Embryonic facial prominence (tissue), 1 donor: Measurements from ENCODE around the gene VENTX.
"Not testable (repeated sequence)": the region's sequence is repeated elsewhere in the genome, so short reads cannot be mapped to it uniquely, and the experiment has no call there.

Source experiments
- DNase-seq: peaks from one replicate; pipeline ENCODE4 v3.0.0-alpha.2; 2016; ENCODE audit errors: extremely low spot score

Gene VENTX

GRCh38 chr10:133254421-133255120 is 16.9 kb downstream of the VENTX start:
- no peak for DNase-seq

GRCh38 chr10:133255323-133255722 is 17.7 kb downstream of the VENTX start:
- DNase-seq = no peak

GRCh38 chr10:133257489-133258065 is 19.9 kb downstream of the VENTX start:
- DNase-seq = no peak

- no peak for DNase-seq
These were observed 20.6 kb downstream of the VENTX start for GRCh38 chr10:133258066-133258817.

- DNase-seq = peak; percentile 20
These were observed 21.4 kb downstream of the VENTX start for GRCh38 chr10:133258818-133259601.

- no peak for DNase-seq
These were observed 21.9 kb downstream of the VENTX start for GRCh38 chr10:133259602-133259989.

GRCh38 chr10:133260895-133261725 is 23.5 kb downstream of the VENTX start:
- DNase-seq = no peak

- DNase-seq = no peak
These were observed 24.2 kb downstream of the VENTX start for GRCh38 chr10:133261726-133262325.

GRCh38 chr10:133262696-133263095 is 25.0 kb downstream of the VENTX start:
- DNase-seq = no peak

GRCh38 chr10:133263674-133264073 is 26.0 kb downstream of the VENTX start:
- DNase-seq = no peak

GRCh38 chr10:133264461-133264860 is 26.8 kb downstream of the VENTX start:
- DNase-seq = no peak

- not testable (repeated sequence) for DNase-seq
These were observed 27.4 kb downstream of the VENTX start for GRCh38 chr10:133265052-133265451.

- no peak for DNase-seq
These were observed 28.6 kb downstream of the VENTX start for GRCh38 chr10:133266056-133266795.

GRCh38 chr10:133267293-133267692 is 29.6 kb downstream of the VENTX start:
- no peak for DNase-seq

GRCh38 chr10:133267829-133268228 is 30.2 kb downstream of the VENTX start:
- DNase-seq = no peak

- no peak for DNase-seq
These were observed 30.9 kb downstream of the VENTX start for GRCh38 chr10:133268532-133268931.

GRCh38 chr10:133269367-133269766 is 31.7 kb downstream of the VENTX start:
- no peak for DNase-seq

GRCh38 chr10:133270204-133270603 is 32.5 kb downstream of the VENTX start:
- no peak for DNase-seq

GRCh38 chr10:133270773-133271297 is 33.2 kb downstream of the VENTX start:
- DNase-seq = no peak
